Lung (tissue), 12 donors: ENCODE measurements around the gene GRID2. TPM values are rescaled to one million over a fixed set of nuclear protein-coding genes. Genes with fewer than 3 reads are reported as not detected.

ENCODE experiments used
- ATAC-seq: fragments of 200-7000 bp; cut with Tn5 transposase; one replicate; pipeline ENCODE4 v1.9.1; 2020; ENCODE audit warnings: moderate number of reproducible peaks; ENCODE audit not compliant: insufficient read depth, low FRiP score
- DNase-seq, 3 donors: peaks; one replicate each; pipeline ENCODE4 v3.0.0-alpha.2; 2013 to 2017
- H3K27ac ChIP-seq, 2 donors: one replicate each; pipeline ENCODE4 v1.5.1; 2013; ENCODE audit warnings: mild to moderate bottlenecking in 2 of 2, moderate library complexity in 2 of 2, control low read depth in 1 of 2, inconsistent platforms in 1 of 2, low read depth in 1 of 2, low read length in 1 of 2
- H3K27me3 ChIP-seq, 3 donors: one replicate each; pipeline ENCODE4 v1.5.1; 2013; ENCODE audit warnings: low read length in 2 of 3; ENCODE audit not compliant: control insufficient read depth in 3 of 3, insufficient read depth in 3 of 3
- H3K36me3 ChIP-seq, 4 donors: one replicate each; pipeline ENCODE4 v1.5.1; 2013; ENCODE audit warnings: low read length in 4 of 4, mild to moderate bottlenecking in 1 of 4, moderate library complexity in 1 of 4; ENCODE audit not compliant: control insufficient read depth in 4 of 4, insufficient read depth in 4 of 4
- H3K4me1 ChIP-seq, 5 donors: one replicate each; pipeline ENCODE4 v1.5.1; 2013; ENCODE audit warnings: low read length in 5 of 5, mild to moderate bottlenecking in 2 of 5, moderate library complexity in 1 of 5; ENCODE audit not compliant: control insufficient read depth in 5 of 5, insufficient read depth in 5 of 5
- H3K4me3 ChIP-seq: one replicate; pipeline ENCODE4 v1.5.1; 2013; ENCODE audit warnings: mild to moderate bottlenecking, control low read depth, moderate library complexity
- H3K9ac ChIP-seq, 2 donors: one replicate each; pipeline ENCODE4 v1.5.1; 2013; ENCODE audit warnings: low read length in 2 of 2, control low read depth in 1 of 2; ENCODE audit not compliant: insufficient read depth in 1 of 2
- H3K9me3 ChIP-seq, 4 donors: one replicate each; pipeline ENCODE4 v1.5.1; 2013; ENCODE audit warnings: low read length in 3 of 4, mild to moderate bottlenecking in 1 of 4, moderate library complexity in 1 of 4; ENCODE audit not compliant: control insufficient read depth in 4 of 4, insufficient read depth in 3 of 4
- WGBS, 2 donors: extraction: QIAGEN DNeasy Blood & Tissue Kit; methylation state at CpG; one replicate each; pipeline ENCODE4 v1.1.7; 2013; 5-methylcytosine and 5-hydroxymethylcytosine counted together
- polyA plus RNA-seq, 2 donors: library from polyadenylated mRNA; stranded (reverse); fragments of 200-250 nt; gene quantifications; one replicate each; pipeline ENCODE4 v1.2.1, GENCODE V29; 2013
- total RNA-seq, 2 donors: library from RNA; depleted of rRNA in 1 of 2; stranded (reverse); fragments of >200 nt in 1 of 2; gene quantifications; one replicate each; pipeline ENCODE4 v1.2.1, GENCODE V29; 2014 to 2021
- TF ChIP-seq, protein P1 (sequence below): IDR thresholded peaks from 2 replicates; pipeline ENCODE4 v1.5.1; 2012; ENCODE audit warnings: mild to moderate bottlenecking; ENCODE audit errors: control extremely low read depth, extremely low read depth
- donor health status: control.
- donor health status: control.
- donor health status: Bipolar disorder and iron deficiency.
- donor health status: healthy.
- donor health status: DM: yes; HTN: yes; CAD: no.

The GRID2 gene
- total and polyA plus RNA-seq, 4 donors, result 0.09 to 1.3 TPM; not detected in 2

GRCh38 chr4:92651536-92651935 lies 347.8 kb downstream of the GRID2 start:
- ATAC-seq (no peak), DNase-seq (no peak)

DNA sequence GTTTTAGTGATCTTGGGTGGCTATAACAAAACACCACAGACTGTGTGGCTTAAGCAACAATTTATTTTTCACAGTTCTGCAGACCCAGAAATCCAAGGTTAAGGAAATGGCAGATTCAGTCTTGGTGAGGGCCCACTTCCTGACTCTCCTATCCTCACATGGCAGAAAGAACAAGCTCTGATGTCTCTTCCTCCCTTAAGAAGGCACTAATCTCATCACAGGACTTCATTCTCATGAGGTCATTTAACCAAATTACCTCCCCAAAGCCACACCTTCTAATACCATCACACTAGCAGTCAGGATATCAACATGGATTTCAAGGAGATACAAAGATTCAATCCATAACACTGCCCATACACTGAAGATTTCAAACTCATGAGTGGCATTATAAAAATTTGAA lies 350.3 kb downstream of the GRID2 start:
- no peak overlapping the region for H3K27ac ChIP-seq
- no peaks in the 10 kb centered on the region for H3K27me3 ChIP-seq
- H3K4me3 ChIP-seq, result no peak overlapping the region
- no peak for DNase-seq
- H3K36me3 ChIP-seq, result no peaks in the 10 kb centered on the region
- H3K4me1 ChIP-seq, result no peaks in the 10 kb centered on the region
- TF ChIP-seq, protein P1, sequence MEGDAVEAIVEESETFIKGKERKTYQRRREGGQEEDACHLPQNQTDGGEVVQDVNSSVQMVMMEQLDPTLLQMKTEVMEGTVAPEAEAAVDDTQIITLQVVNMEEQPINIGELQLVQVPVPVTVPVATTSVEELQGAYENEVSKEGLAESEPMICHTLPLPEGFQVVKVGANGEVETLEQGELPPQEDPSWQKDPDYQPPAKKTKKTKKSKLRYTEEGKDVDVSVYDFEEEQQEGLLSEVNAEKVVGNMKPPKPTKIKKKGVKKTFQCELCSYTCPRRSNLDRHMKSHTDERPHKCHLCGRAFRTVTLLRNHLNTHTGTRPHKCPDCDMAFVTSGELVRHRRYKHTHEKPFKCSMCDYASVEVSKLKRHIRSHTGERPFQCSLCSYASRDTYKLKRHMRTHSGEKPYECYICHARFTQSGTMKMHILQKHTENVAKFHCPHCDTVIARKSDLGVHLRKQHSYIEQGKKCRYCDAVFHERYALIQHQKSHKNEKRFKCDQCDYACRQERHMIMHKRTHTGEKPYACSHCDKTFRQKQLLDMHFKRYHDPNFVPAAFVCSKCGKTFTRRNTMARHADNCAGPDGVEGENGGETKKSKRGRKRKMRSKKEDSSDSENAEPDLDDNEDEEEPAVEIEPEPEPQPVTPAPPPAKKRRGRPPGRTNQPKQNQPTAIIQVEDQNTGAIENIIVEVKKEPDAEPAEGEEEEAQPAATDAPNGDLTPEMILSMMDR, result no peak
- no peak overlapping the region for H3K9ac ChIP-seq
- peaks cover 0 to 2% (median 0%) of the 10 kb centered on the region in 4 donors for H3K9me3 ChIP-seq
- ATAC-seq, result no peak

More at GRCh38 chr4:92651536-92651935, 347.8 kb downstream of the GRID2 start:
- TF ChIP-seq, protein P1, result no peak
- Histone ChIP-seq H3K27ac (no peak overlapping the region), H3K9ac (no peak overlapping the region), H3K4me1 (no peaks in the 10 kb centered on the region), H3K36me3 (no peaks in the 10 kb centered on the region), H3K27me3 (no peaks in the 10 kb centered on the region), H3K4me3 (no peak overlapping the region), H3K9me3 (peaks cover 0 to 2% (median 0%) of the 10 kb centered on the region in 4 donors)

DNA sequence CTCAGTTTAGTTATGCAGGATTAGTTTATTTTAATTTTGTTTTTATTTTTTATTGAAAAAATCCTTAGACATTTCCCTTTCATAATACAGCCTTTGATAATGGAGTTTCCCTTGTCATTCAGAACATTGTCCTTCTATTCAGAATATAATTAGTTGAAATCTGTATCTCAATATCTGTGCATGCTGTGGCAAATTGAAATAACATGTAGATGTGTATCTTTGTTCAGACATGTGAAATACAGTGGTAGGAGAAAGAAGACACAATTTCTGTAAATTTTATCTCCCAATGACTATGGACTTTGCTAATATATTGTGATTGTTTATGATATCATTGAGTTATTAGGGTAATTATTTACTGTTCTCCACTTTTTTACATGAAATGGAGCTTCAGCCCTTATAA lies 353.9 kb downstream of the GRID2 start:
- no peak for ATAC-seq
- no peak for DNase-seq
- H3K27ac ChIP-seq, result no peak overlapping the region
- TF ChIP-seq, protein P1, result no peak
- no peaks in the 10 kb centered on the region for H3K36me3 ChIP-seq
- H3K4me1 ChIP-seq, result no peaks in the 10 kb centered on the region
- no peaks in the 10 kb centered on the region for H3K27me3 ChIP-seq
- no peaks in the 10 kb centered on the region for H3K9me3 ChIP-seq
- H3K4me3 ChIP-seq, result no peak overlapping the region
- H3K9ac ChIP-seq, result no peak overlapping the region

GRCh38 chr4:92658318-92658717 lies 354.6 kb downstream of the GRID2 start:
- Histone ChIP-seq H3K9me3 (no peaks in the 10 kb centered on the region), H3K4me1 (no peaks in the 10 kb centered on the region), H3K27me3 (no peaks in the 10 kb centered on the region), H3K27ac (no peak overlapping the region), H3K36me3 (no peaks in the 10 kb centered on the region), H3K4me3 (no peak overlapping the region), H3K9ac (no peak overlapping the region)
- ATAC-seq (no peak), DNase-seq (no peak)
- TF ChIP-seq, protein P1, result no peak
- 65 to 76% methylated on average over 2 of the region's 2 CpGs for WGBS, 2 donors
